ENCODE measurements around the gene SND1.

SND1 gene

GRCh38 chr7:127943541-127944521 lies 291.8 kb downstream of the SND1 start:
- Histone ChIP-seq H4K91ac (ENCODE audit: low read length) (no peak overlapping the region), H3K79me1 (replicated peaks; ENCODE audit: low read length, poor library complexity, severe bottlenecking) (peaks cover 48% of the 10 kb centered on the region), H2BK12ac (ENCODE audit: low read length in 2 of 2) (no peak overlapping the region), H4K8ac (ENCODE audit: low read length) (no peak overlapping the region), H3K18ac (ENCODE audit: low read depth in 1 of 2, low read length in 2 of 2) (no peak overlapping the region), H2AFZ (ENCODE audit: low read depth, low read length) (no peak overlapping the region), H2BK5ac (ENCODE audit: low read depth, low read length, poor library complexity, severe bottlenecking) (no peak overlapping the region), H3K9me3 (ENCODE audit: control insufficient read depth, low read length) (no peaks in the 10 kb centered on the region), H2AK5ac (ENCODE audit: low read length, severe bottlenecking) (no peak overlapping the region), H3K36me3 (ENCODE audit: control insufficient read depth in 1 of 2, insufficient read depth in 2 of 2, low read depth in 1 of 2, low read length in 2 of 2) (peaks cover 10 to 25% of the 10 kb centered on the region in 2 experiments), H3K27me3 (ENCODE audit: control insufficient read depth in 1 of 2, insufficient read depth in 1 of 2, low read length in 2 of 2) (no peaks in the 10 kb centered on the region), H3K23ac (ENCODE audit: low read length in 2 of 2) (no peak overlapping the region), H3K4me2 (ENCODE audit: low read length, poor library complexity, severe bottlenecking) (no peak overlapping the region), H3K9ac (ENCODE audit: low read length) (no peak overlapping the region), H2BK15ac (ENCODE audit: low read depth, poor library complexity, severe bottlenecking) (no peak overlapping the region), H3K4me1 (ENCODE audit: control insufficient read depth, insufficient read depth, low read depth, low read length) (no peaks in the 10 kb centered on the region), H3K4me3 (ENCODE audit: insufficient read depth in 1 of 2, low read depth in 1 of 2, low read length in 2 of 2) (no peak overlapping the region), H2BK120ac (ENCODE audit: low read depth, low read length) (no peak overlapping the region), H3K14ac (ENCODE audit: low read length in 2 of 2) (no peak overlapping the region), H3K4ac (ENCODE audit: low read depth in 1 of 2, low read length in 2 of 2) (no peak overlapping the region), H3K27ac (ENCODE audit: low read length, poor library complexity, severe bottlenecking) (no peak overlapping the region)
- 98% methylated on average over 15 of the region's 16 CpGs for WGBS
- DNase-seq = no peak

GRCh38 chr7:127946111-127946510 lies 294.1 kb downstream of the SND1 start:
- Histone ChIP-seq H3K79me1 (replicated peaks; ENCODE audit: low read length, poor library complexity, severe bottlenecking) (peaks cover 40% of the 10 kb centered on the region), H3K36me3 (ENCODE audit: control insufficient read depth in 1 of 2, insufficient read depth in 2 of 2, low read depth in 1 of 2, low read length in 2 of 2) (peaks cover 10 to 25% of the 10 kb centered on the region in 2 experiments), H3K4ac (ENCODE audit: low read depth in 1 of 2, low read length in 2 of 2) (no peak overlapping the region)

GRCh38 chr7:127946847-127947246 lies 294.9 kb downstream of the SND1 start:
- H3K4me2 ChIP-seq (ENCODE audit: low read length, poor library complexity, severe bottlenecking) = no peak overlapping the region
- no peak overlapping the region for H2AFZ ChIP-seq (ENCODE audit: low read depth, low read length)
- H4K91ac ChIP-seq (ENCODE audit: low read length) = no peak overlapping the region
- WGBS = 93% methylated on average over 1 of the region's 1 CpG
- H3K18ac ChIP-seq (ENCODE audit: low read depth in 1 of 2, low read length in 2 of 2) = no peak overlapping the region
- H3K4me3 ChIP-seq (ENCODE audit: insufficient read depth in 1 of 2, low read depth in 1 of 2, low read length in 2 of 2) = no peak overlapping the region
- no peaks in the 10 kb centered on the region for H3K4me1 ChIP-seq (ENCODE audit: control insufficient read depth, insufficient read depth, low read depth, low read length)
- DNase-seq = no peak
- no peak overlapping the region for H3K23ac ChIP-seq (ENCODE audit: low read length in 2 of 2)
- H3K27ac ChIP-seq (ENCODE audit: low read length, poor library complexity, severe bottlenecking) = no peak overlapping the region
- H2BK120ac ChIP-seq (ENCODE audit: low read depth, low read length) = no peak overlapping the region
- H3K4ac ChIP-seq (ENCODE audit: low read depth in 1 of 2, low read length in 2 of 2) = no peak overlapping the region
- no peak overlapping the region for H4K8ac ChIP-seq (ENCODE audit: low read length)
- peaks cover 42% of the 10 kb centered on the region for H3K79me1 ChIP-seq (replicated peaks; ENCODE audit: low read length, poor library complexity, severe bottlenecking)
- no peak overlapping the region for H3K14ac ChIP-seq (ENCODE audit: low read length in 2 of 2)
- H3K27me3 ChIP-seq (ENCODE audit: control insufficient read depth in 1 of 2, insufficient read depth in 1 of 2, low read length in 2 of 2) = no peaks in the 10 kb centered on the region
- H2BK5ac ChIP-seq (ENCODE audit: low read depth, low read length, poor library complexity, severe bottlenecking) = no peak overlapping the region
- no peak overlapping the region for H2AK5ac ChIP-seq (ENCODE audit: low read length, severe bottlenecking)
- H2BK12ac ChIP-seq (ENCODE audit: low read length in 2 of 2) = no peak overlapping the region
- peaks cover 10 to 25% of the 10 kb centered on the region in 2 experiments for H3K36me3 ChIP-seq (ENCODE audit: control insufficient read depth in 1 of 2, insufficient read depth in 2 of 2, low read depth in 1 of 2, low read length in 2 of 2)
- H3K9ac ChIP-seq (ENCODE audit: low read length) = no peak overlapping the region
- no peak overlapping the region for H2BK15ac ChIP-seq (ENCODE audit: low read depth, poor library complexity, severe bottlenecking)
- H3K9me3 ChIP-seq (ENCODE audit: control insufficient read depth, low read length) = no peaks in the 10 kb centered on the region

More at GRCh38 chr7:127946111-127946510, 294.1 kb downstream of the SND1 start:
- H2AFZ ChIP-seq (ENCODE audit: low read depth, low read length) = no peak overlapping the region
- H4K91ac ChIP-seq (ENCODE audit: low read length) = no peak overlapping the region
- no peak overlapping the region for H4K8ac ChIP-seq (ENCODE audit: low read length)
- H2BK5ac ChIP-seq (ENCODE audit: low read depth, low read length, poor library complexity, severe bottlenecking) = no peak overlapping the region
- no peak overlapping the region for H2AK5ac ChIP-seq (ENCODE audit: low read length, severe bottlenecking)
- H3K4me3 ChIP-seq (ENCODE audit: insufficient read depth in 1 of 2, low read depth in 1 of 2, low read length in 2 of 2) = no peak overlapping the region
- no peaks in the 10 kb centered on the region for H3K27me3 ChIP-seq (ENCODE audit: control insufficient read depth in 1 of 2, insufficient read depth in 1 of 2, low read length in 2 of 2)
- no peak overlapping the region for H3K14ac ChIP-seq (ENCODE audit: low read length in 2 of 2)
- H3K27ac ChIP-seq (ENCODE audit: low read length, poor library complexity, severe bottlenecking) = no peak overlapping the region
- H3K4me1 ChIP-seq (ENCODE audit: control insufficient read depth, insufficient read depth, low read depth, low read length) = no peaks in the 10 kb centered on the region
- H2BK120ac ChIP-seq (ENCODE audit: low read depth, low read length) = no peak overlapping the region
- no peaks in the 10 kb centered on the region for H3K9me3 ChIP-seq (ENCODE audit: control insufficient read depth, low read length)
- no peak overlapping the region for H3K18ac ChIP-seq (ENCODE audit: low read depth in 1 of 2, low read length in 2 of 2)
- no peak overlapping the region for H3K4me2 ChIP-seq (ENCODE audit: low read length, poor library complexity, severe bottlenecking)
- DNase-seq = no peak
- H2BK12ac ChIP-seq (ENCODE audit: low read length in 2 of 2) = no peak overlapping the region
- H2BK15ac ChIP-seq (ENCODE audit: low read depth, poor library complexity, severe bottlenecking) = no peak overlapping the region
- no peak overlapping the region for H3K23ac ChIP-seq (ENCODE audit: low read length in 2 of 2)
- no peak overlapping the region for H3K9ac ChIP-seq (ENCODE audit: low read length)

GRCh38 chr7:127948312-127948711 lies 296.3 kb downstream of the SND1 start:
- Histone ChIP-seq H4K8ac (ENCODE audit: low read length) (no peak overlapping the region), H2AFZ (ENCODE audit: low read depth, low read length) (no peak overlapping the region), H3K36me3 (ENCODE audit: control insufficient read depth in 1 of 2, insufficient read depth in 2 of 2, low read depth in 1 of 2, low read length in 2 of 2) (peaks cover 10 to 15% of the 10 kb centered on the region in 2 experiments), H3K23ac (ENCODE audit: low read length in 2 of 2) (no peak overlapping the region), H3K4ac (ENCODE audit: low read depth in 1 of 2, low read length in 2 of 2) (no peak overlapping the region), H3K27me3 (ENCODE audit: control insufficient read depth in 1 of 2, insufficient read depth in 1 of 2, low read length in 2 of 2) (no peaks in the 10 kb centered on the region), H3K14ac (ENCODE audit: low read length in 2 of 2) (no peak overlapping the region), H2BK15ac (ENCODE audit: low read depth, poor library complexity, severe bottlenecking) (no peak overlapping the region), H3K79me1 (replicated peaks; ENCODE audit: low read length, poor library complexity, severe bottlenecking) (peaks cover 38% of the 10 kb centered on the region), H2BK12ac (ENCODE audit: low read length in 2 of 2) (no peak overlapping the region), H3K4me1 (ENCODE audit: control insufficient read depth, insufficient read depth, low read depth, low read length) (no peaks in the 10 kb centered on the region), H2AK5ac (ENCODE audit: low read length, severe bottlenecking) (no peak overlapping the region), H3K4me2 (ENCODE audit: low read length, poor library complexity, severe bottlenecking) (no peak overlapping the region), H3K18ac (ENCODE audit: low read depth in 1 of 2, low read length in 2 of 2) (no peak overlapping the region), H3K9ac (ENCODE audit: low read length) (no peak overlapping the region), H4K91ac (ENCODE audit: low read length) (no peak overlapping the region), H3K9me3 (ENCODE audit: control insufficient read depth, low read length) (no peaks in the 10 kb centered on the region), H2BK120ac (ENCODE audit: low read depth, low read length) (no peak overlapping the region), H3K27ac (ENCODE audit: low read length, poor library complexity, severe bottlenecking) (no peak overlapping the region), H3K4me3 (ENCODE audit: insufficient read depth in 1 of 2, low read depth in 1 of 2, low read length in 2 of 2) (no peak overlapping the region), H2BK5ac (ENCODE audit: low read depth, low read length, poor library complexity, severe bottlenecking) (no peak overlapping the region)
- DNase-seq = no peak
- 96% methylated on average over 2 of the region's 2 CpGs for WGBS
